Measurements from ENCODE around the gene PAIP2.

Gene PAIP2

DNA sequence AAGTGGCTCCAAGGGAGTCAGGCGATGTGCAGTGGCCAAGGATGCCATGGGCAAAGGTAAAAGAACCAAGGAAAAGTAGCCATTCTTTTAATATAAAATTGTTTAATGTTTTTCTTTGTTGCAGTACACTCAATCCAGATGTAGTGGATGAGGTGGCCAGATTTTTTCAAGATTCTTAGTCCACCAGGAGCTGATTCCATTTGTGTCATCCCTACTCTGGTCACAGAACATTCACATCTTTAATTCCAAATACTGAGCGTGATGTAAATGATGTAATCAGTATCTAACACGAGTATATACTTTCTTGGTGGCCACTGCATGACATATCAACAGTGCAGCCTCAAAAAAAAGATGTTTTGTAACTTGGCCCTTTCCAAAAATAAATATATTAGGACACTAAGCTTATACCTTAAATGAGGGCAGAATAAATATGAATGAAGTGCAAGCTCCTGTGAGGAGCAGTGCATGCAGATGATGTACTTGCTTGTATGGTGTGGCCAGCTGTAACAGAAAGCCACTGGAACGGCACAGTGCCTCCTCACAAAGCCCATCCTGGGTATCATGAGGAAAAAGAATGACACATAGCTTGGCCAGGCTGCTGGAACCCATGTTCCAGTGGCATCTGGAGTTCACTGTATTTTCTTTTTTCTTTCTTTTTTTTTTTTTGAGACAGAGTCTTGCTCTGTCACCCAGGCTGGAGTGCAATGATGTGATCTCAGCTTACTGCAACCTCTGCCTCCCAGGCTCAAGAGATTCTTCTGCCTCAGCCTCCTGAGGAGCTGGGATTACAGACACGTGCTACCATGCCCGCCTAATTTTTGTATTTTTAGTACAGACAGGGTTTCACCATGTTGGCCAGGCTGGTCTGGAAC is 68.7 kb downstream of the PAIP2 start:
- no peak for DNase-seq (ENCODE audit: low read depth in 3 of 3)

- no peak for DNase-seq (ENCODE audit: low read depth in 3 of 3)
These were observed 69.6 kb downstream of the PAIP2 start for GRCh38 chr5:139410993-139411828.

GRCh38 chr5:139413153-139413552 is 71.5 kb downstream of the PAIP2 start:
- DNase-seq (ENCODE audit: low read depth in 3 of 3) = no peak

- no peak for DNase-seq (ENCODE audit: low read depth in 3 of 3)
These were observed 72.3 kb downstream of the PAIP2 start for GRCh38 chr5:139413963-139414362.

- DNase-seq (ENCODE audit: low read depth in 3 of 3) = no peak
These were observed 73.0 kb downstream of the PAIP2 start for GRCh38 chr5:139414581-139415130.

- peak in 1 of 3 experiments; percentile 44 for DNase-seq (ENCODE audit: low read depth in 3 of 3)
These were observed 73.7 kb downstream of the PAIP2 start for GRCh38 chr5:139415221-139415861.

DNA sequence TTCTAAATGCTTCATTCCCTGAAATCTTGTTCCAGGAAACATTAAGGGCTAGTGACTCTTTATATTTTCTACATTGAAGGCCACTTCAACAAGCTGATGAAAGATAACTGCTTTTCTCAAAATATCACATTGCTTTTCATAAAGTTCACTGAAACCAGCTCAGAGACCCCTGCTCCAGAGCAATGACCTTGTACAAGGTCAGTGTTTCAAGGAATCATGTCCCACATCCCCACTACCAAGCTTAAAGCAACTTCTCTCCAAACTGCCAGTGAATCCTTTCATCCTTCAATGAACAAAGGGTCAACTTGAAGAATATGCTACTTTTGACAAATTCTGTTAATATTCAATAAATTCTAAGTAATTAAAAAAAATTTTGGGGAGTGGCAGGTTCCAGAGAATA is 74.2 kb downstream of the PAIP2 start:
- no peak for DNase-seq (ENCODE audit: low read depth in 3 of 3)

- DNase-seq (ENCODE audit: low read depth in 3 of 3) = no peak
These were observed 75.0 kb downstream of the PAIP2 start for GRCh38 chr5:139416651-139417050.

GRCh38 chr5:139417214-139417613 is 75.6 kb downstream of the PAIP2 start:
- DNase-seq (ENCODE audit: low read depth in 3 of 3) = no peak

GRCh38 chr5:139418793-139419192 is 77.1 kb downstream of the PAIP2 start:
- DNase-seq (ENCODE audit: low read depth in 3 of 3) = no peak
